Psoas muscle (tissue), 8 donors: Measurements from ENCODE around the gene LSM7. TPM values are rescaled to one million over a fixed set of nuclear protein-coding genes. Genes with fewer than 3 reads are reported as not detected.

Source experiments
- ATAC-seq, 4 donors: fragments of 200-7000 bp; cut with Tn5 transposase; one replicate each; pipeline ENCODE4 v1.9.1; 2020; ENCODE audit warnings: moderate library complexity in 3 of 4, mild to moderate bottlenecking in 2 of 4
- DNase-seq, 2 donors: peaks; one replicate each; pipeline ENCODE4 v3.0.0-alpha.2; 2020
- H3K27ac ChIP-seq: fragments of 200-600 bp; one replicate; pipeline ENCODE4 v1.8.0; 2022
- H3K27me3 ChIP-seq, 3 donors: fragments of 200-600 bp in 1 of 3; one replicate each; pipeline versions ENCODE4 v1.6.1 to v1.8.0; 2013 to 2022; ENCODE audit warnings: low read length in 2 of 3, mild to moderate bottlenecking in 2 of 3, moderate library complexity in 1 of 3; ENCODE audit not compliant: insufficient read depth in 3 of 3
- H3K36me3 ChIP-seq, 2 donors: fragments of 200-600 bp in 1 of 2; one replicate each; pipeline versions ENCODE4 v1.6.1 to v1.8.0; 2013 to 2022; ENCODE audit warnings: low read depth in 1 of 2, mild to moderate bottlenecking in 1 of 2, moderate library complexity in 1 of 2; ENCODE audit not compliant: insufficient read depth in 1 of 2
- H3K4me1 ChIP-seq: fragments of 200-600 bp; one replicate; pipeline ENCODE4 v1.8.0; 2022
- H3K4me3 ChIP-seq: fragments of 200-600 bp; one replicate; pipeline ENCODE4 v1.8.0; 2022; ENCODE audit warnings: mild to moderate bottlenecking
- H3K9me3 ChIP-seq: fragments of 200-600 bp; one replicate; pipeline ENCODE4 v1.8.0; 2022
- CTCF ChIP-seq: fragments of 200-600 bp; IDR thresholded peaks from one replicate; pipeline ENCODE4 v1.8.0; 2022; ENCODE audit warnings: antibody characterized with exemption
- WGBS, 3 donors: extraction: QIAGEN DNeasy Blood & Tissue Kit; methylation state at CpG; one replicate each; pipeline versions ENCODE4 v1.1.6 to v1.1.7; 2013; 5-methylcytosine and 5-hydroxymethylcytosine counted together
- intact Hi-C, 2 donors: fragments of 100-400 bp; cut with DNase I; formaldehyde crosslinking; loops; one replicate each; pipeline versions ENCODE4 v1.11.0 to v1.14.2; 2022
- long read RNA-seq, 2 donors: library from polyadenylated mRNA; unstranded; transcript quantifications; one replicate each; pipeline ENCODE4 v2.0.0, GENCODE V29; 2021
- polyA plus RNA-seq, 3 donors: library from polyadenylated mRNA; stranded (reverse); fragments of 200-250 nt; gene quantifications; one replicate each; pipeline ENCODE4 v1.2.3, GENCODE V29; 2013
- total RNA-seq, 4 donors: library from RNA; stranded (reverse); fragmentation: NEBNext Ultra II Directional in 2 of 4; extraction: Animal tissue kit (Norgen Biotek cat#: 25700) in 2 of 4; gene quantifications; one replicate each; pipeline versions ENCODE4 v1.2.1 to v1.2.4, GENCODE V29; 2021 to 2023
- donor health status: healthy with polysubstance abuse.
- donor health status: DM: no; HTN: no; CAD: no; lungs with moderate emphysema.
- donor health status: Bipolar disorder and iron deficiency.
- donor health status: healthy.
- donor health status: DM: yes; HTN: yes; CAD: no.
- donor health status: DM: no; HTN: no; CAD: no.
- donor health status: DM: no; HTN: no; CAD: no.
- donor health status: DM: yes; HTN: yes; CAD: no.

Gene LSM7
- 10 to 100 TPM; 42.2 to 89.8 (median 47.8) TPM for total RNA-seq
- 100 to 1,000 TPM; 128 to 323 (median 141) TPM for polyA plus RNA-seq
- long read RNA-seq, donor 1, transcript LSM7-201 (4 exons, 529 nt): major isoform, 19 of 27 reads
- long read RNA-seq, donor 1, transcript LSM7-204 (3 exons, 575 nt): minor isoform, 5 of 27 reads
- long read RNA-seq, donor 1, partial matches to known transcripts: 1 of 27 reads
- long read RNA-seq, donor 1, other reads (novel, unspliced or antisense): 0 of 27 reads
- long read RNA-seq, donor 2, transcript LSM7-201 (4 exons, 529 nt): major isoform, 9 of 10 reads
- long read RNA-seq, donor 2, partial matches to known transcripts: 0 of 10 reads
- long read RNA-seq, donor 2, other reads (novel, unspliced or antisense): 0 of 10 reads

GRCh38 chr19:2328401-2329148, at the start of gene LSM7, which contains the start of gene SPPL2B:
LSM7 (minus strand) TSS chr19:2328586; CDS start chr19:2328566, 20 bp downstream.
SPPL2B (plus strand) TSS chr19:2328684; CDS start chr19:2328710, 26 bp downstream.
- H3K4me3 ChIP-seq: peak within 1 kb of the TSS; percentile 93
- WGBS, 3 donors: 0 to 1% (median 0%) methylated on average over 75 to 89 of the region's 89 CpGs
- H3K27me3 ChIP-seq: no peaks in the 10 kb centered on the region
- no peak for TF ChIP-seq CTCF
- peak within 1 kb of the TSS; percentile 84 for H3K27ac ChIP-seq
- peaks cover 49% of the 10 kb centered on the region for H3K4me1 ChIP-seq
- intact Hi-C loops: loop anchor here in 1 of 2 donors (5.0 kb wide), 1 partner anchor 91 kb away; the partner anchor contains the start of genes PLEKHJ1 and SF3A2
- ATAC-seq: peak; percentile 75 to 83 (median 78)
- H3K9me3 ChIP-seq: no peaks in the 10 kb centered on the region
- peak; percentile 92 to 96 for DNase-seq
- H3K36me3 ChIP-seq: peaks cover 0 to 24% of the 10 kb centered on the region in 2 donors

- ATAC-seq (peak in 2 of 4 donors; percentile 23 to 30), DNase-seq (no peak)
- Histone ChIP-seq H3K27me3 (peaks cover 0 to 1% (median 0%) of the 10 kb centered on the region in 3 donors), H3K4me1 (no peaks in the 10 kb centered on the region), H3K36me3 (no peaks in the 10 kb centered on the region), H3K27ac (no peak overlapping the region), H3K9me3 (peaks cover 8% of the 10 kb centered on the region), H3K4me3 (no peak overlapping the region)
- intact Hi-C loops: loop anchor here in 1 of 2 donors (5.0 kb wide), 1 partner anchor 40 kb away; no protein-coding TSS in a partner anchor
- 16 to 26% (median 20%) methylated on average over 15 of the region's 15 CpGs for WGBS, 3 donors
- no peak for TF ChIP-seq CTCF
Measured at GRCh38 chr19:2376784-2377519, 48.6 kb upstream of the LSM7 start.

- no peak for DNase-seq
- H3K27me3 ChIP-seq: no peaks in the 10 kb centered on the region
- H3K36me3 ChIP-seq: no peaks in the 10 kb centered on the region
- H3K4me3 ChIP-seq: no peak overlapping the region
- peak; percentile 14 to 44 (median 36) for ATAC-seq
- 58 to 69% (median 60%) methylated on average over 7 of the region's 7 CpGs for WGBS, 3 donors
- TF ChIP-seq CTCF: no peak
- H3K27ac ChIP-seq: no peak overlapping the region
- H3K9me3 ChIP-seq: peaks cover 4% of the 10 kb centered on the region
- H3K4me1 ChIP-seq: peaks cover 7% of the 10 kb centered on the region
- intact Hi-C loops: loop anchor here in 1 of 2 donors (5.0 kb wide), 1 partner anchor 38 kb away; no protein-coding TSS in a partner anchor
Measured at GRCh38 chr19:2375353-2376121, 47.2 kb upstream of the LSM7 start.

GRCh38 chr19:2374808-2375207, 46.4 kb upstream of the LSM7 start:
- H3K4me3 ChIP-seq: no peak overlapping the region
- no peak overlapping the region for H3K27ac ChIP-seq
- intact Hi-C loops: loop anchor here in 1 of 2 donors (5.0 kb wide), 1 partner anchor 38 kb away; no protein-coding TSS in a partner anchor
- no peaks in the 10 kb centered on the region for H3K9me3 ChIP-seq
- no peaks in the 10 kb centered on the region for H3K36me3 ChIP-seq
- no peak for DNase-seq
- no peak for TF ChIP-seq CTCF
- ATAC-seq: no peak
- WGBS, 3 donors: 81 to 87% (median 85%) methylated on average over 12 to 13 of the region's 13 CpGs
- H3K27me3 ChIP-seq: no peaks in the 10 kb centered on the region
- peaks cover 7% of the 10 kb centered on the region for H3K4me1 ChIP-seq
